ENCODE measurements around the gene GDF10. TPM values are rescaled to one million over a fixed set of nuclear protein-coding genes. Genes with fewer than 3 reads are reported as not detected.

GDF10 gene
- total and polyA plus RNA-seq, 2 of the 8 experiments (the other 6 are each of a cell fraction or from before 2014, with no cell fraction given), result 0.19 to 0.32 TPM

- no peak for TF ChIP-seq RBBP5 (IDR thresholded peaks at IDR 0.05; ENCODE audit: borderline replicate concordance, low read depth, low read length)
- no peak for TF ChIP-seq EZH2 (IDR thresholded peaks at IDR 0.05; ENCODE audit: low read depth, low read length, severe bottlenecking)
- no peak for TF ChIP-seq CTBP2 (IDR thresholded peaks at IDR 0.05; ENCODE audit: borderline replicate concordance, insufficient read depth, insufficient read length, low read length)
- TF ChIP-seq NRF1 (IDR thresholded peaks at IDR 0.05; ENCODE audit: low read depth, low read length), result no peak
- TF ChIP-seq CTCF (IDR thresholded peaks at IDR 0.05; ENCODE audit: control extremely low read depth in 1 of 3, insufficient read depth in 1 of 3, low read depth in 1 of 3, low read length in 3 of 3), result no peak
- TF ChIP-seq TEAD4 (IDR thresholded peaks at IDR 0.05; ENCODE audit: low read depth, low read length), result no peak
Measured at GRCh38 chr10:47330366-47330765, 30.4 kb downstream of the GDF10 start (continued).
